T-helper 2 cell (primary cell): Measurements from ENCODE around the gene CHD5.
A peak's percentile ranks its signal among the peaks of the same experiment; 100 is the strongest.

Experiments used
- DNase-seq, 5 experiments: peaks; one replicate each; pipeline versions ENCODE4 v3.0.0 to v3.0.0-alpha.2; 2012 to 2022

Gene CHD5

GRCh38 chr1:6097117-6097595 is 83.0 kb downstream of the CHD5 start:
- no peak for DNase-seq

- DNase-seq, result no peak
Measured at GRCh38 chr1:6096243-6097116, 83.6 kb downstream of the CHD5 start.

GRCh38 chr1:6095511-6096242 is 84.4 kb downstream of the CHD5 start:
- no peak for DNase-seq

- peak in 1 of 5 experiments; percentile 0 for DNase-seq
Measured at GRCh38 chr1:6094801-6095505, 85.2 kb downstream of the CHD5 start.

GRCh38 chr1:6094246-6094645 is 85.9 kb downstream of the CHD5 start:
- DNase-seq, result no peak

- DNase-seq, result no peak
Measured at GRCh38 chr1:6093611-6094010, 86.5 kb downstream of the CHD5 start.

- DNase-seq, result no peak
Measured at GRCh38 chr1:6093071-6093470, 87.0 kb downstream of the CHD5 start.

- no peak for DNase-seq
Measured at GRCh38 chr1:6092211-6092610, 87.9 kb downstream of the CHD5 start.

- DNase-seq, result no peak
Measured at GRCh38 chr1:6091823-6092109, 88.4 kb downstream of the CHD5 start.

- no peak for DNase-seq
Measured at GRCh38 chr1:6090996-6091822, 88.9 kb downstream of the CHD5 start.

- DNase-seq, result no peak
Measured at GRCh38 chr1:6090288-6090687, 89.8 kb downstream of the CHD5 start.

- no peak for DNase-seq
Measured at GRCh38 chr1:6088956-6089355, 91.2 kb downstream of the CHD5 start.

GRCh38 chr1:6087958-6088357 is 92.2 kb downstream of the CHD5 start:
- DNase-seq, result no peak

- no peak for DNase-seq
Measured at GRCh38 chr1:6087377-6087772, 92.7 kb downstream of the CHD5 start.

GRCh38 chr1:6086762-6087376 is 93.3 kb downstream of the CHD5 start:
- DNase-seq, result no peak

- DNase-seq, result no peak
Measured at GRCh38 chr1:6086358-6086757, 93.8 kb downstream of the CHD5 start.

- DNase-seq, result no peak
Measured at GRCh38 chr1:6085666-6086065, 94.5 kb downstream of the CHD5 start.

- DNase-seq, result no peak
Measured at GRCh38 chr1:6084781-6085495, 95.2 kb downstream of the CHD5 start.

- DNase-seq, result no peak
Measured at GRCh38 chr1:6083801-6084446, 96.2 kb downstream of the CHD5 start.

GRCh38 chr1:6083385-6083784 is 96.7 kb downstream of the CHD5 start:
- DNase-seq, result no peak

GRCh38 chr1:6082430-6082971 is 97.6 kb downstream of the CHD5 start:
- DNase-seq, result no peak
